DND-41 (cell line): Measurements from ENCODE around the gene ETV5.

Source experiments
- CTCF ChIP-seq: IDR thresholded peaks from 2 replicates; pipeline ENCODE4 v1.5.1; 2012; ENCODE audit warnings: borderline replicate concordance, low read length, moderate library complexity, mild to moderate bottlenecking; ENCODE audit not compliant: poor library complexity, severe bottlenecking; ENCODE audit errors: extremely low read depth
- EZH2 ChIP-seq: IDR thresholded peaks from 3 replicates; pipeline ENCODE4 v1.6.1; 2012; ENCODE audit warnings: borderline replicate concordance, low read depth, mild to moderate bottlenecking, moderate library complexity, low read length, inconsistent platforms; ENCODE audit not compliant: severe bottlenecking

DNA sequence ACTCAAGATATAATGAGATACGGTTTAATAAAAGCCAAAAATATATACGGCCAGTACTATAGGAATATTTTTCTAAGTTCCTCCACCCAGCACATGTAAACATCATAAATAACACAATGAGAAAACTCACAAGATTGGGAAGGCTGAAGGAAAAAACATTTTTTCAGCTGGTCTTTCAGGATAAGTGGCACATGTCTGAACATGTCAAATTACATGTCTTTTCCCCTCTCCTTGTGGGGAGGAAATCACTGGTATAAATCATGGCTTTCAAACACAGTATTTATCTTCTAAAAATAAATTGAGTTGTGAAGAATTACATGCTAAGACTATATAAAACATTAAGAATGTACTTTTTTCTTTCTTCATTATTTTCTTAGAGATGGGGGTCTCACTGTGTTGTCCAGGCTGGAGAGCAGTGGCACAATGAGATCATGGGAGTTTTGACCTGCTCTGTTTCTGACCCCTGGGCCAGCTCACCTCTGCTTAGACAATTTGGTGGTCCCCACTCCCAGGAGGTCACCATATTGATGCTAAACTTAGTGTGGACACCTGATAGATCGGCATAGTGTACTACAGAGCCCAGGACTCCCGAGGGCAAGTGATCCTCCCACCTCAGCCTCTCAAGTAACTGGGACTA is 32.8 kb downstream of the ETV5 start:
- TF ChIP-seq CTCF = no peak
- TF ChIP-seq EZH2 = no peak
